H1 (cell line): ENCODE data around the gene FIZ1. TPM values are rescaled to one million over a fixed set of nuclear protein-coding genes. Genes with fewer than 3 reads are reported as not detected.

Experiments
- EGR1 ChIP-seq: IDR thresholded peaks from 2 replicates; pipeline ENCODE4 v1.6.1; 2011; ENCODE audit warnings: low read depth, low read length, borderline replicate concordance
- KDM1A ChIP-seq: fragments of 200-600, 300-600 bp; sonication (generic); IDR thresholded peaks from 2 replicates; pipeline ENCODE4 v1.7.1; 2016; ENCODE audit warnings: mild to moderate bottlenecking, low read length, borderline replicate concordance
- polyA plus RNA-seq, 7 experiments: library from polyadenylated mRNA; depleted of rRNA in 3 of 7; stranded (reverse) in 5 of 7; unstranded in 2 of 7; fragments of >200 nt in 5 of 7; fragments of 200-250 nt in 2 of 7; gene quantifications; 1 replicate in 5 of 7; 2 replicates in 1 of 7; 4 replicates in 1 of 7; pipeline versions ENCODE4 v1.2.1 to v1.2.3, GENCODE V29; 2011 to 2013; ENCODE audit warnings: missing spikeins in 2 of 7, mixed read lengths in 2 of 7
- total RNA-seq: library from RNA; stranded (reverse); fragmentation: NEBNext Ultra II Directional; extraction: Animal tissue kit (Norgen Biotek cat#: 25700); gene quantifications from 2 replicates; pipeline ENCODE4 v1.2.1, GENCODE V29; 2021

FIZ1 gene
- total and polyA plus RNA-seq, 2 of the 8 experiments (the other 6 are each of a cell fraction or from before 2014, with no cell fraction given) = 9.1 to 18.5 TPM

DNA sequence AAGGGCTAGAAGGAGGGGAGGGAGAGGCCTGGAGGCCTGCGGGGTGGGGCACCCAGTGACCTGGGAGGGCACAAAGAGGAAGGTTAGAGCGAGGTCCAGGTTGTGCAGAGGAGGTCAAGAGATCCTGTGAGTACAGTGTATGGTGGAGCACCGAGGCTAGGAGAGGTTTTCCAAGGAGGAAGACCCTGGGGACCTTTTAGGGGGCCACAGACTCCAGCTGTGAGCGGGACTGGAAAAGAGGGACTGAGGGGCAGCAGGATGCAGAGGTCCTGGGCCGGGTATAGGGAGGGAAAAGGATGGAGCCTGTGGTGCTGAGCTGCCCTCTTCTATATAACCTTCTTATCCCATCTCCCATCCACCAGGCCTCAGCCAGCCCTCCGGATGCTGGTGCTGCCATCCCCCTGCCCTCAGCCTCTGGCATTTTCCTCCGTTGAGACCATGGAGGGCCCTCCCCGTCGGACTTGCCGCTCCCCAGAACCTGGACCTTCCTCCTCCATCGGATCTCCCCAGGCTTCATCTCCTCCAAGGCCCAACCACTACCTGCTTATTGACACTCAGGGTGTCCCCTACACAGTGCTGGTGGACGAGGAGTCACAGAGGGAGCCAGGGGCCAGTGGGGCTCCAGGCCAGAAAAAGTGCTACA, 45.0 kb upstream of the FIZ1 start (continued):
- TF ChIP-seq KDM1A (no peak), EGR1 (no peak)
